Measurements from ENCODE around the gene SVOP.
"Not testable (repeated sequence)": the region's sequence is repeated elsewhere in the genome, so short reads cannot be mapped to it uniquely, and the experiment has no call there.

Gene SVOP

GRCh38 chr12:109029411-109029810, 8.5 kb upstream of the SVOP start:
- no peak for DNase-seq

DNA sequence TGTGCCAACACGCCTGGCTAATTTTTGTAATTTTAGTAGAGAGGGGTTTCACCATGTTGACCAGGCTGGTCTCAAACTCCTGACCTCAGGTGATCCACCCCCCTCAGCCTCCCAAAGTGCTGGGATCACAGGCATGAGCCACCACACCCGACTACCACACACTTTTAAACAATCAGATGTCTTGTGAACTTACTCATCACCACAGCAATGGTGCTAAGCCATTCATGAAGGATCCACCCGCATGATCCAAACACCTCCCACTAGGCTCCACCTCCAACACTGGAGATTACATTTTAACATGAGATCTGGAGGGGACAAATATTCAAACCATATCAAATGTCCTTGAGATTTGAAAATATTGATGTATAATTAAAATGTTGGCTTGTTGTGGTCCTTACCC, 7.8 kb upstream of the SVOP start:
- DNase-seq: not testable (repeated sequence)

DNA sequence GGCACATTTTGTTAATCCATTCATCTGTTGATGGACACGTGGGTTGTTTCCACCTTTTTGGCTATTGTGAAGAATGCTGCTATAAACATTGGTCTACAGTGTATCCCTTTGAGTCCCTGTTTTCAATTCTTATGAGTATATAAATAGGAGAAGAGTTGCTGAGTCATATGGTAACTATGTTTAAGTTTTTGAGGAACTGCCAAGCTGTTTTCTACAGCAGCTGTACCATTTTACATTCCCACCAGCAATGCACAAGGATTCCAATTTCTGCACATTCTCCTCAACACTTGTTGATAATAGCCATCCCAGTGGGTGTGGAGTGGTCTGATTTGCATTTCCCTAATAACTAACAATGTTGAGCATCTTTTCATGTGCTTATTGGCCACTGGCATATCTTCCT, 6.9 kb upstream of the SVOP start:
- DNase-seq: no peak

GRCh38 chr12:109020146-109020795, 597 bp downstream of the SVOP start:
- DNase-seq: peak in 1 of 2 experiments; percentile 35

GRCh38 chr12:109018296-109018695, 2.6 kb downstream of the SVOP start:
- DNase-seq: no peak

DNA sequence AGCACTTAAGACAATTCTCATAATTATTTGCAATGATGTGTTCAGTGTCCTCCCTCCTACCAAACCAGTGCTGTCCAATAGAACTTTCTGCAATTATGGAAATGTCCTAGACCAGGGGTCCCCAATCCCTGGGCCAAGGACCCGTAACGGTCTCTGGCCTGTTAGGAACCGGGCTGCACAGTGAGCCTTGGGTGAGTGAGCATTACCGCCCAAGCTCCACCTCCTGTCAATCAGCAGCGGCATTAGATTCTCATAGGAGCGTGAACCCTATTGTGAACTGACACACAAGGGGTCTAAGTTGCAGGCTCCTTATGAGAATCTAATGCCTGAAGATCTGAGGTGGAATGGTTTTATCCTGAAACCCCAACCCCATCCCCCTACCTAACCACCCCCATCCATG, 3.9 kb downstream of the SVOP start:
- DNase-seq: no peak

DNA sequence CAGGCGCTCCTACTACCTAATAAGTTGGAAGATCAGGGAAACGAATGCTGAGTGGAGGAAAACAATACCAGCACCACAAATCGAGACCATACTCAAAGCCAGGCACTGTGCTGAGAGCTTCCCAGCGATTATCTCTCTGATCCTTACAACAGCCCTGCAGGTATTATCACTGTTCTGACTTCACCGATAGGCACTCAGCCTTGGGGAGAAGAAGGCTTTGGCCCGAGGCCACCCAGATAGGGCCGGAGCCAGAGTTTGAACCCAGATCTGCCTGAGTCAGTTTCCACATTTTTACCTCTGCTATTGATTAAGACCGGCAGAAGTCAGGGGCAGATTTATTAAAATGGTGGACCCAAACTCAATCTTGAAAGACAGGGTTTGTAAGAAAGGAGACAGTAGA, 4.9 kb downstream of the SVOP start:
- DNase-seq: no peak

- no peak for DNase-seq
Measured at GRCh38 chr12:109014984-109015765, 5.7 kb downstream of the SVOP start.

GRCh38 chr12:109010259-109010658, 10.6 kb downstream of the SVOP start:
- DNase-seq: no peak

GRCh38 chr12:109009766-109010165, 11.1 kb downstream of the SVOP start:
- no peak for DNase-seq

GRCh38 chr12:109004017-109004416, 16.9 kb downstream of the SVOP start:
- DNase-seq: no peak

DNA sequence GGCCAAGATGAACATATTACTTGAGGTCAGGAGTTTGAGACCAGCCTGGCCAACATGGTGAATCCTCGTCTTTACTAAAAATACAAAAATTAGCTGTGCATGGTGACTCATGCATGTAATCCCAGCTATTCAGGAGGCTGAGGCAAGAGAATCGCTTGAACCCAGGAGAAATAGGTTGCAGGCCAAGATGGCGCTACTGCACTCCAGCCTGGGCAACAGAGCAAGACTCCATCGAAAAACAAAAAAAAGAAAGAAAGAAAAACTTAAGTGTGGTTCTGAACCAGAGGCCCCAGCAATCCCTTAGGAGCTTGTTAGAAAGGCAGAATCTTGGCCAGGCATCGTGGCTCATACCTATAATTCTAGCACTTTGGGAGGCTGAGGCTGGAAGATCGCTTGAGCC, 24.5 kb downstream of the SVOP start:
- no peak for DNase-seq

DNA sequence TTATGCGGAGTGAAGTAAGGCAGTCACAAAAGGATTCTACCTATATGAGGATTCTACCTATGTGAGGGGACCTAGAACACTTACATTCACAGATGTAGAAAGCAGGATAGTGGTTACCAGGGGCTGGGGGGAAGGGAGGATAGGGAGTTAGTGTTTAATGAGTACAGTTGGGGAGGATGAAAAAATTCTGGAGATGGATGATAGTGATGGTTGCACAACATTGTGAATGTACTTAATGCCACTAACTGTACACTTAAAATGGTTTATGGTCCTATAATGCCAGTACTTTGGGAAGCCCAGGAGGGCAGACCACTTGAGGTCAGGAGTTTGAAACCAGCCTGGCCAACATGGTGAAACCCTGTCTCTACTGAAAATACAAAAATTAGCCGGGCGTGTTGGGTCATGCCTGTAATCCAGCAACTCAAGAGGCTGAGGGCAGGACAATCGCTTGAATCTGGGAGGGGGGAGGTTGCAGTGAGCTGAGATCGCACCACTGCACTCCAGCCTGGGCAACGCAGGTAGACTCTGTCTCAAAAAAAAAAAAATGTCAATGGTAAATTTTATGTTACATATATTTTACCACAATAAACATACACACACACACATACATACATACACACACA, 25.4 kb downstream of the SVOP start:
- no peak for DNase-seq

GRCh38 chr12:108990103-108990502, 30.8 kb downstream of the SVOP start:
- not testable (repeated sequence) for DNase-seq

GRCh38 chr12:108989376-108989775, 31.5 kb downstream of the SVOP start:
- DNase-seq: no peak

GRCh38 chr12:108985750-108986149, 35.1 kb downstream of the SVOP start:
- no peak for DNase-seq

GRCh38 chr12:108983227-108983626, 37.6 kb downstream of the SVOP start:
- DNase-seq: no peak

DNA sequence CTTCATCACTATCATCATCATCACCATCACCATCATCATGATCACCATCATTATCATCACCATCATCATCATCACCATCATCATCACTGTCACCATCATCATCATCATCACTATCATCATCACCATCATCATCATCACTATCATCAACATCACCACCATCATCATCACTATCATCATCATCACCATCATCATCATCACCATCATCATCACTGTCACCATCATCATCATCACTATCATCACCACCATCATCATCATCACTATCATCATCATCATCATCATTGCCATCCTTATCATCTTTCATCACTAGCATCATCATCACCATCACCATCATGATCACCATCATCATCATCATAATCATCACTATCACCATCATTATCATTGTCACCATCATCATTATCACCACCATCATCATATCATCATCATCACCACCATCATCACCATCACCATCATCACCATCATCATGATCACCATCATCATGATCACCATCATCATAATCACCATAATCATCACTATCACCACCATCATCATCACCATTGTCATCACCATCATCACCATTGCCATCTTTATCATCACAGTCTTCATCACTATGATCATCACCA, 38.1 kb downstream of the SVOP start:
- DNase-seq: no peak

GRCh38 chr12:108981835-108982234, 39.0 kb downstream of the SVOP start:
- no peak for DNase-seq

GRCh38 chr12:108980831-108981618, 39.8 kb downstream of the SVOP start:
- no peak for DNase-seq

DNA sequence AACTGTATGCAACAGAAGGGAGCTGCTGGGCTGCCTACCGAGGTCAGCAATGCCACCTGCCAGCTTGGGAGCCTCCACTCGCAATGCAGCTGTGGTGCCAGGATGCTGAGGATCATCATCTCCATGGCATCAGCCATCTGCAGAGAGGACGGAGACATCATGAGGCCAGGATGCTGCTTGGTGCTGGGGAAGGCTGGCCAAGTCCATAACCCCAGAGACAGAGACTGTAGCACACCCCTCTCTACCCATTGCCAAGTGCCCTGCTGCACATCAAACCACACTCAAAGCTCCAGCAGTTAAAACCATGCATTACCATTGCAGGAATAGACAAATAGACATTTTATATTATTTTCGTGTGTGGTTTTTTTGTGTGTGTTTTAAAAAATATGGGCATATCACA, 43.5 kb downstream of the SVOP start:
- no peak for DNase-seq

GRCh38 chr12:108975024-108975593, 45.8 kb downstream of the SVOP start:
- DNase-seq: no peak
